ENCODE results near the gene AGPAT3. TPM values are rescaled to one million over a fixed set of nuclear protein-coding genes. Genes with fewer than 3 reads are reported as not detected.

AGPAT3 gene
- total and polyA plus RNA-seq, 7 experiments from 2014 or later, result 11.4 to 121 (median 62.5) TPM

DNA sequence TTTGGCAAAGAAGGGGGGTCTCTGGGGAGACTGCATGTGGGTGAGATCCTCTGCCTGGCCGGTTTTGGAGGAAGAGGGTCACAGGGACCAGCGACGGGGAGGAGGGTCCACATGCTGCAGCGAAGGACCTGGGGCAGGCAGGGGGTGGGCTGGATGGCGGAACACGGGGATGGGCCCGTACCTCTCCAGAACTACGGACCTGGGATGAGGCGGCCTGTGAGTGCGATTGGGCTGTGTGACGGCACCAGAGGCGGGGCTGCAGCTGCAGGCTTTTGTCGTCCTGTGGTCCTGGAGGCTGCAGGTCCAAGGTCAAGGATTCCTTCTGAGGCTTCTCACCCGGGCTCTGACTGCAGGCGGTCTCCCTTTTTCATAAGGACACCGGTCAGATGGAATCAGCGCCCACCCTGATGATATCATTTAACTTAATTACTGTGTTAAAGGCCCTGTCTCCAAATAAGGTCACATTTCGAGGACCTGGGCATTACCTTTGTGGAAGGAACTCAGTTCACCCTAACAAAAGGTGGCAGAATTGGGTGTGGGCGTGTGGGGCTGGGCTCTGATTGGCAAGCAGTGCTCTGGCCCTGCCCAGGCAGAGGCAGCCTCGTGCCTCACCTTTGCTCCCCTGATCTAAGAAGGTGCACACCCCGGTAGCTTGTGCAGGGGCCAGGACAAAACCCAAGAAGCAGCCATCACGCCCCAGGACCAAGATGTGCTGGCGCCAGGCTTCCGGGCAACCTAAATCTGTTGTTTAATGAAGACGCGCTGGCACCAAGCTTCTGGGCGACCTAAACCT is 87.1 kb downstream of the AGPAT3 start:
- Mint-ChIP-seq H3K36me3 (peaks cover 0 to 32% (median 24%) of the 10 kb centered on the region in 5 donors), H3K4me1 (peaks cover 14 to 42% (median 24%) of the 10 kb centered on the region in 7 donors), H3K9me3 (peaks cover 0 to 23% (median 12%) of the 10 kb centered on the region in 11 donors), H3K27me3 (no peaks in the 10 kb centered on the region), H3K27ac (no peak overlapping the region), H3K4me3 (no peak overlapping the region)
- no peak overlapping the region for H3K4me3 ChIP-seq (ENCODE audit: low read length)
- DNase-seq (no peak), ATAC-seq (no peak)
- H3K9me3 ChIP-seq (ENCODE audit: control insufficient read depth in 2 of 3, low read length in 3 of 3), result peaks cover 0 to 9% (median 4%) of the 10 kb centered on the region in 3 experiments
- H3K27me3 ChIP-seq (ENCODE audit: control insufficient read depth in 2 of 2, insufficient read depth in 2 of 2, low read length in 2 of 2), result no peaks in the 10 kb centered on the region
- H3K27ac ChIP-seq (ENCODE audit: low read depth, low read length), result no peak overlapping the region
- peaks cover 0 to 17% (median 5%) of the 10 kb centered on the region in 3 experiments for H3K36me3 ChIP-seq (ENCODE audit: control insufficient read depth in 2 of 3, insufficient read depth in 3 of 3, low read length in 3 of 3)
- ChIA-PET CTCF (no interaction called here), POLR2A (no interaction called here)
- intact Hi-C loops (cut with micrococcal nuclease), result no loop called here
- peaks cover 4 to 8% of the 10 kb centered on the region in 2 donors for H3K4me1 ChIP-seq (ENCODE audit: control insufficient read depth in 2 of 2, insufficient read depth in 2 of 2, low read length in 2 of 2)

- H3K27ac ChIP-seq (ENCODE audit: low read depth, low read length), result no peak overlapping the region
- no peak overlapping the region for H3K27ac Mint-ChIP-seq
- H3K4me3 Mint-ChIP-seq, result no peak overlapping the region
- H3K4me3 ChIP-seq (ENCODE audit: low read length), result no peak overlapping the region
- peaks cover 0 to 9% (median 4%) of the 10 kb centered on the region in 3 experiments for H3K9me3 ChIP-seq (ENCODE audit: control insufficient read depth in 2 of 3, low read length in 3 of 3)
- H3K27me3 Mint-ChIP-seq, result no peaks in the 10 kb centered on the region
- ChIA-PET POLR2A (no interaction called here), CTCF (no interaction called here)
- peaks cover 0 to 28% (median 19%) of the 10 kb centered on the region in 5 donors for H3K36me3 Mint-ChIP-seq
- no peak for ATAC-seq
- H3K4me1 ChIP-seq (ENCODE audit: control insufficient read depth in 2 of 2, insufficient read depth in 2 of 2, low read length in 2 of 2), result peaks cover 4 to 10% of the 10 kb centered on the region in 2 donors
- peaks cover 0 to 21% (median 12%) of the 10 kb centered on the region in 11 donors for H3K9me3 Mint-ChIP-seq
- no peaks in the 10 kb centered on the region for H3K27me3 ChIP-seq (ENCODE audit: control insufficient read depth in 2 of 2, insufficient read depth in 2 of 2, low read length in 2 of 2)
- peaks cover 14 to 42% (median 24%) of the 10 kb centered on the region in 7 donors for H3K4me1 Mint-ChIP-seq
- intact Hi-C loops (cut with micrococcal nuclease), result no loop called here
- H3K36me3 ChIP-seq (ENCODE audit: control insufficient read depth in 2 of 3, insufficient read depth in 3 of 3, low read length in 3 of 3), result peaks cover 0 to 14% (median 4%) of the 10 kb centered on the region in 3 experiments
- no peak for DNase-seq
These were observed 88.0 kb downstream of the AGPAT3 start for GRCh38 chr21:43953021-43953420.

- ChIA-PET POLR2A (interaction anchor here (0.6 kb wide), 1 partner anchor 67 kb away, joined by 6 read pairs; no protein-coding TSS in a partner anchor), CTCF (no interaction called here)
- Histone ChIP-seq H3K27me3 (ENCODE audit: control insufficient read depth in 2 of 2, insufficient read depth in 2 of 2, low read length in 2 of 2) (no peaks in the 10 kb centered on the region), H3K36me3 (ENCODE audit: control insufficient read depth in 2 of 3, insufficient read depth in 3 of 3, low read length in 3 of 3) (peaks cover 0 to 11% (median 0%) of the 10 kb centered on the region in 3 experiments), H3K4me1 (ENCODE audit: control insufficient read depth in 2 of 2, insufficient read depth in 2 of 2, low read length in 2 of 2) (peaks cover 4 to 15% of the 10 kb centered on the region in 2 donors), H3K9me3 (ENCODE audit: control insufficient read depth in 2 of 3, low read length in 3 of 3) (peaks cover 0 to 4% (median 4%) of the 10 kb centered on the region in 3 experiments), H3K27ac (ENCODE audit: low read depth, low read length) (no peak overlapping the region), H3K4me3 (ENCODE audit: low read length) (no peak overlapping the region)
- Mint-ChIP-seq H3K36me3 (peaks cover 0 to 19% (median 11%) of the 10 kb centered on the region in 5 donors), H3K4me3 (no peak overlapping the region), H3K27me3 (no peaks in the 10 kb centered on the region), H3K9me3 (peaks cover 0 to 10% (median 5%) of the 10 kb centered on the region in 11 donors), H3K27ac (no peak overlapping the region), H3K4me1 (peaks cover 14 to 40% (median 24%) of the 10 kb centered on the region in 7 donors)
- ATAC-seq (no peak), DNase-seq (no peak)
- intact Hi-C loops (cut with micrococcal nuclease), result no loop called here
These were observed 89.0 kb downstream of the AGPAT3 start for GRCh38 chr21:43954042-43954441.

GRCh38 chr21:43954896-43955295 is 89.9 kb downstream of the AGPAT3 start:
- ATAC-seq, result no peak
- Histone ChIP-seq H3K27ac (ENCODE audit: low read depth, low read length) (no peak overlapping the region), H3K36me3 (ENCODE audit: control insufficient read depth in 2 of 3, insufficient read depth in 3 of 3, low read length in 3 of 3) (peaks cover 0 to 20% (median under 1%) of the 10 kb centered on the region in 3 experiments), H3K4me1 (ENCODE audit: control insufficient read depth in 2 of 2, insufficient read depth in 2 of 2, low read length in 2 of 2) (peaks cover 0 to 7% of the 10 kb centered on the region in 2 donors), H3K9me3 (ENCODE audit: control insufficient read depth in 2 of 3, low read length in 3 of 3) (no peaks in the 10 kb centered on the region), H3K4me3 (ENCODE audit: low read length) (no peak overlapping the region), H3K27me3 (ENCODE audit: control insufficient read depth in 2 of 2, insufficient read depth in 2 of 2, low read length in 2 of 2) (no peaks in the 10 kb centered on the region)
- H3K27ac Mint-ChIP-seq, result no peak overlapping the region
- POLR2A ChIA-PET, result interaction anchor here (0.7 kb wide), 1 partner anchor 10 kb away, joined by 3 read pairs; no protein-coding TSS in a partner anchor
- peaks cover 0 to 12% (median 3%) of the 10 kb centered on the region in 5 donors for H3K36me3 Mint-ChIP-seq
- H3K9me3 Mint-ChIP-seq, result peaks cover 0 to 2% (median 0%) of the 10 kb centered on the region in 11 donors
- intact Hi-C loops (cut with micrococcal nuclease), result no loop called here
- DNase-seq, result no peak
- H3K27me3 Mint-ChIP-seq, result no peaks in the 10 kb centered on the region
- H3K4me1 Mint-ChIP-seq, result peaks cover 6 to 31% (median 16%) of the 10 kb centered on the region in 7 donors
- H3K4me3 Mint-ChIP-seq, result no peak overlapping the region
- CTCF ChIA-PET, result no interaction called here

DNA sequence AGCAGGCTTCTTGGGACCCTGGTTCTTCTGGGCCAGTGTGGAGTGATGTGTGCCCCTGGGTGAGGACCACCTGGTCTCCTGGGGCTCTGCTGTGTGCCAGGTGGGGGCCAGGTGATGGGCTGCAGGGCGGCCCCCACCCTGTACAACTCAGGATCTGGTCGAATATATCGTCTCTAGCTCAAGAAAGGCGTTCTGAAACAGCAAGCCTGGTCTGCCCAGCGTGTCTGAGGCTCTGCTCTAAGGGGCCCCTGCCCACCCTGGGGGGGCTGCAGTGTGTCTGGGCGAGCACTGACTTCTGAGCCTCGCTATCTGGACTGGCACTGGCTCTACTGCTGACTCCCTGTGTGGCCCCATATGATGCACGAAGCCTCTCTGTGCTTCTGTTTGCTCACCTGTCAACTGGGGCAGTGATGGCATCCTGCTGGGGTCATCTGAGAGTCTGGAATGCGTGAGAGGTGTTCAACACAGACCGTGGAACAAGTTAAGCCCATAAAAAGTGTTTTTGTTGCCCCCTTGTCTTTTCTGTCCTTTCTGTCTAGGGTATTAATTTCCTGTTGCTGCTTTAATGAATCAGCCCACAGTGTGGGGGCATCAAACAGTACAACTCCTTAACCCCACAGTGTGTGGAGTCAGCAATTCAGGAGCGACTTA is 91.1 kb downstream of the AGPAT3 start:
- DNase-seq, result no peak
- H3K27ac Mint-ChIP-seq, result peak overlapping the region in 2 of 9 donors; percentile 49 to 67
- no peaks in the 10 kb centered on the region for H3K27me3 Mint-ChIP-seq
- Histone ChIP-seq H3K4me3 (ENCODE audit: low read length) (no peak overlapping the region), H3K4me1 (ENCODE audit: control insufficient read depth in 2 of 2, insufficient read depth in 2 of 2, low read length in 2 of 2) (peaks cover 0 to 6% of the 10 kb centered on the region in 2 donors), H3K9me3 (ENCODE audit: control insufficient read depth in 2 of 3, low read length in 3 of 3) (no peaks in the 10 kb centered on the region), H3K27ac (ENCODE audit: low read depth, low read length) (no peak overlapping the region), H3K36me3 (ENCODE audit: control insufficient read depth in 2 of 3, insufficient read depth in 3 of 3, low read length in 3 of 3) (peaks cover 0 to 24% (median 6%) of the 10 kb centered on the region in 3 experiments), H3K27me3 (ENCODE audit: control insufficient read depth in 2 of 2, insufficient read depth in 2 of 2, low read length in 2 of 2) (no peaks in the 10 kb centered on the region)
- no peaks in the 10 kb centered on the region for H3K9me3 Mint-ChIP-seq
- ATAC-seq, result no peak
- ChIA-PET CTCF (no interaction called here), POLR2A (no interaction called here)
- H3K4me3 Mint-ChIP-seq, result no peak overlapping the region
- peaks cover 0 to 14% (median 11%) of the 10 kb centered on the region in 5 donors for H3K36me3 Mint-ChIP-seq
- intact Hi-C loops (cut with micrococcal nuclease), result no loop called here
- H3K4me1 Mint-ChIP-seq, result peaks cover 10 to 32% (median 19%) of the 10 kb centered on the region in 7 donors

DNA sequence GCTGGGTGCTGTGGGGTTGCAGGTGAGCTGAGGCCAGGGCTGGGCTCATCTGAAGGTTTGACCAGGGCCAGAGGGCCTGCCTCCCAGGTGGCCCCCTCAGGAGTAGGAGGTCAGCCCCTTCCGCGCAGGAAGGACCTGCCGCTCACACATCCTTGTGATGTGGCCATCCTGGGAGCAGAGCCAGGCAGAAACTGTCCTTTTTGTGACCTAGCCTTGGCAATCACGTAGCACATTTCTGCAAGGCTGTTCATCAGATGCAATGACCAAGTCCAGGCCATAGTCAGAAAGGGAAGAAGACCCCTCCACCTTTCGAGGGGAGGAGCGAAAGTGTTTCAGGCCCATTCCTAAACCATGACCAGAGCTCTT is 91.6 kb downstream of the AGPAT3 start:
- Mint-ChIP-seq H3K36me3 (peaks cover 0 to 19% (median 12%) of the 10 kb centered on the region in 5 donors), H3K4me1 (peaks cover 11 to 33% (median 23%) of the 10 kb centered on the region in 7 donors), H3K9me3 (no peaks in the 10 kb centered on the region), H3K4me3 (no peak overlapping the region), H3K27me3 (no peaks in the 10 kb centered on the region), H3K27ac (peak overlapping the region in 4 of 9 donors; percentile 44 to 67 (median 48))
- no peak for DNase-seq
- H3K27me3 ChIP-seq (ENCODE audit: control insufficient read depth in 2 of 2, insufficient read depth in 2 of 2, low read length in 2 of 2), result no peaks in the 10 kb centered on the region
- no peaks in the 10 kb centered on the region for H3K9me3 ChIP-seq (ENCODE audit: control insufficient read depth in 2 of 3, low read length in 3 of 3)
- H3K36me3 ChIP-seq (ENCODE audit: control insufficient read depth in 2 of 3, insufficient read depth in 3 of 3, low read length in 3 of 3), result peaks cover 0 to 24% (median 6%) of the 10 kb centered on the region in 3 experiments
- H3K4me1 ChIP-seq (ENCODE audit: control insufficient read depth in 2 of 2, insufficient read depth in 2 of 2, low read length in 2 of 2), result peaks cover 0 to 6% of the 10 kb centered on the region in 2 donors
- no peak for ATAC-seq
- no peak overlapping the region for H3K4me3 ChIP-seq (ENCODE audit: low read length)
- intact Hi-C loops (cut with micrococcal nuclease), result no loop called here
- CTCF ChIA-PET, result no interaction called here
- POLR2A ChIA-PET, result no interaction called here
- no peak overlapping the region for H3K27ac ChIP-seq (ENCODE audit: low read depth, low read length)
